BLaER1 (cell line): Measurements from ENCODE around the gene TMEM108.

ENCODE experiments used
- H3K27ac ChIP-seq: shearing (Covaris generic); formaldehyde crosslinking; 2 replicates; pipeline ENCODE4 v1.8.1; 2022
- H3K27me3 ChIP-seq: shearing (Covaris generic); formaldehyde crosslinking; 2 replicates; pipeline ENCODE4 v1.8.1; 2022
- H3K36me3 ChIP-seq: shearing (Covaris generic); formaldehyde crosslinking; 2 replicates; pipeline ENCODE4 v1.8.1; 2022
- H3K4me1 ChIP-seq: shearing (Covaris generic); formaldehyde crosslinking; 2 replicates; pipeline ENCODE4 v1.8.1; 2022
- H3K4me2 ChIP-seq: shearing (Covaris generic); formaldehyde crosslinking; 2 replicates; pipeline ENCODE4 v1.8.1; 2022
- H3K4me3 ChIP-seq: shearing (Covaris generic); formaldehyde crosslinking; 2 replicates; pipeline ENCODE4 v1.8.1; 2022
- H3K9ac ChIP-seq: shearing (Covaris generic); formaldehyde crosslinking; 2 replicates; pipeline ENCODE4 v1.8.1; 2022
- H3K9me3 ChIP-seq: shearing (Covaris generic); formaldehyde crosslinking; 2 replicates; pipeline ENCODE4 v1.8.1; 2022
- H4K20me1 ChIP-seq: shearing (Covaris generic); formaldehyde crosslinking; 2 replicates; pipeline ENCODE4 v1.8.1; 2022
- Cebpa-rat ChIP-seq: shearing (Covaris generic); IDR thresholded peaks from 2 replicates; pipeline ENCODE4 v1.8.1; 2022

TMEM108 gene

GRCh38 chr3:133330522-133330921, 292.3 kb downstream of the TMEM108 start:
- TF ChIP-seq Cebpa-rat, result no peak
- Histone ChIP-seq H3K9ac (no peak overlapping the region), H3K9me3 (no peaks in the 10 kb centered on the region), H3K36me3 (no peaks in the 10 kb centered on the region), H3K4me2 (no peak overlapping the region), H3K27me3 (no peaks in the 10 kb centered on the region), H3K4me3 (no peak overlapping the region), H4K20me1 (no peaks in the 10 kb centered on the region), H3K27ac (no peak overlapping the region), H3K4me1 (no peaks in the 10 kb centered on the region)

- Histone ChIP-seq H3K4me3 (no peak overlapping the region), H3K27me3 (no peaks in the 10 kb centered on the region), H3K9ac (no peak overlapping the region), H4K20me1 (no peaks in the 10 kb centered on the region), H3K9me3 (peaks cover 9% of the 10 kb centered on the region), H3K27ac (no peak overlapping the region), H3K4me1 (no peaks in the 10 kb centered on the region), H3K4me2 (no peak overlapping the region), H3K36me3 (no peaks in the 10 kb centered on the region)
- no peak for TF ChIP-seq Cebpa-rat
Observed at GRCh38 chr3:133354721-133355120, 316.5 kb downstream of the TMEM108 start.

GRCh38 chr3:133360476-133360875, 322.3 kb downstream of the TMEM108 start:
- Histone ChIP-seq H3K4me1 (no peaks in the 10 kb centered on the region), H3K36me3 (no peaks in the 10 kb centered on the region), H3K9me3 (peaks cover 9% of the 10 kb centered on the region), H3K9ac (no peak overlapping the region), H4K20me1 (no peaks in the 10 kb centered on the region), H3K4me2 (no peak overlapping the region), H3K27ac (no peak overlapping the region), H3K27me3 (no peaks in the 10 kb centered on the region), H3K4me3 (no peak overlapping the region)
- no peak for TF ChIP-seq Cebpa-rat

GRCh38 chr3:133361011-133361410, 322.8 kb downstream of the TMEM108 start:
- H3K36me3 ChIP-seq, result no peaks in the 10 kb centered on the region
- no peaks in the 10 kb centered on the region for H3K27me3 ChIP-seq

GRCh38 chr3:133361435-133361834, 323.2 kb downstream of the TMEM108 start:
- Histone ChIP-seq H3K9ac (no peak overlapping the region), H3K27me3 (no peaks in the 10 kb centered on the region), H4K20me1 (no peaks in the 10 kb centered on the region), H3K4me3 (no peak overlapping the region), H3K27ac (no peak overlapping the region), H3K9me3 (peaks cover 5% of the 10 kb centered on the region), H3K36me3 (no peaks in the 10 kb centered on the region), H3K4me1 (no peaks in the 10 kb centered on the region), H3K4me2 (no peak overlapping the region)
- TF ChIP-seq Cebpa-rat, result no peak

More at GRCh38 chr3:133361011-133361410, 322.8 kb downstream of the TMEM108 start:
- no peaks in the 10 kb centered on the region for H4K20me1 ChIP-seq
- no peak overlapping the region for H3K27ac ChIP-seq
- peaks cover 9% of the 10 kb centered on the region for H3K9me3 ChIP-seq
- no peak overlapping the region for H3K4me2 ChIP-seq
- no peak for TF ChIP-seq Cebpa-rat
- H3K9ac ChIP-seq, result no peak overlapping the region
- H3K4me1 ChIP-seq, result no peaks in the 10 kb centered on the region
- no peak overlapping the region for H3K4me3 ChIP-seq

- Histone ChIP-seq H3K4me2 (no peak overlapping the region), H3K27ac (no peak overlapping the region), H3K36me3 (no peaks in the 10 kb centered on the region), H3K4me1 (no peaks in the 10 kb centered on the region), H3K9me3 (no peaks in the 10 kb centered on the region), H4K20me1 (no peaks in the 10 kb centered on the region), H3K9ac (no peak overlapping the region), H3K27me3 (no peaks in the 10 kb centered on the region), H3K4me3 (no peak overlapping the region)
- no peak for TF ChIP-seq Cebpa-rat
Observed at GRCh38 chr3:133362539-133362938, 324.3 kb downstream of the TMEM108 start.

GRCh38 chr3:133364704-133365103, 326.5 kb downstream of the TMEM108 start:
- no peaks in the 10 kb centered on the region for H4K20me1 ChIP-seq
- no peaks in the 10 kb centered on the region for H3K36me3 ChIP-seq
- no peak overlapping the region for H3K4me2 ChIP-seq
- no peaks in the 10 kb centered on the region for H3K4me1 ChIP-seq
- H3K9me3 ChIP-seq, result no peaks in the 10 kb centered on the region
- H3K27ac ChIP-seq, result no peak overlapping the region
- TF ChIP-seq Cebpa-rat, result no peak
- no peak overlapping the region for H3K9ac ChIP-seq
- H3K27me3 ChIP-seq, result no peaks in the 10 kb centered on the region
- H3K4me3 ChIP-seq, result no peak overlapping the region

GRCh38 chr3:133366921-133367320, 328.7 kb downstream of the TMEM108 start:
- H3K27me3 ChIP-seq, result no peaks in the 10 kb centered on the region
- H3K4me1 ChIP-seq, result no peaks in the 10 kb centered on the region
- no peaks in the 10 kb centered on the region for H4K20me1 ChIP-seq
- no peak overlapping the region for H3K9ac ChIP-seq
- H3K36me3 ChIP-seq, result no peaks in the 10 kb centered on the region
- H3K9me3 ChIP-seq, result no peaks in the 10 kb centered on the region
- no peak for TF ChIP-seq Cebpa-rat
- H3K4me2 ChIP-seq, result no peak overlapping the region
- H3K27ac ChIP-seq, result no peak overlapping the region
- no peak overlapping the region for H3K4me3 ChIP-seq

- Histone ChIP-seq H3K27me3 (no peaks in the 10 kb centered on the region), H3K9ac (no peak overlapping the region), H3K9me3 (no peaks in the 10 kb centered on the region), H3K36me3 (no peaks in the 10 kb centered on the region), H3K4me1 (no peaks in the 10 kb centered on the region), H3K27ac (no peak overlapping the region), H3K4me3 (no peak overlapping the region), H3K4me2 (no peak overlapping the region), H4K20me1 (no peaks in the 10 kb centered on the region)
- TF ChIP-seq Cebpa-rat, result no peak
Observed at GRCh38 chr3:133367403-133367802, 329.2 kb downstream of the TMEM108 start.

GRCh38 chr3:133367956-133368355, 329.8 kb downstream of the TMEM108 start:
- Histone ChIP-seq H3K27ac (no peak overlapping the region), H3K27me3 (no peaks in the 10 kb centered on the region), H3K36me3 (no peaks in the 10 kb centered on the region), H3K4me3 (no peak overlapping the region), H3K4me1 (no peaks in the 10 kb centered on the region), H3K4me2 (no peak overlapping the region), H3K9me3 (no peaks in the 10 kb centered on the region), H3K9ac (no peak overlapping the region), H4K20me1 (no peaks in the 10 kb centered on the region)
- no peak for TF ChIP-seq Cebpa-rat

GRCh38 chr3:133368371-133369067, 330.3 kb downstream of the TMEM108 start:
- no peak overlapping the region for H3K9ac ChIP-seq
- no peak overlapping the region for H3K27ac ChIP-seq
- no peaks in the 10 kb centered on the region for H4K20me1 ChIP-seq
- H3K27me3 ChIP-seq, result no peaks in the 10 kb centered on the region
- H3K4me1 ChIP-seq, result no peaks in the 10 kb centered on the region
- no peaks in the 10 kb centered on the region for H3K9me3 ChIP-seq
- TF ChIP-seq Cebpa-rat, result no peak
- no peak overlapping the region for H3K4me2 ChIP-seq
- H3K36me3 ChIP-seq, result no peaks in the 10 kb centered on the region
- no peak overlapping the region for H3K4me3 ChIP-seq
